NCI-H2196 (cell line): Measurements from ENCODE around the gene AHI1.

Experiments
- DNase-seq: peaks from one replicate; lab custom pipeline; 2025; ENCODE audit not compliant: unreplicated experiment; lab: John Stamatoyannopoulos, UW

Gene AHI1

GRCh38 chr6:135304883-135305282 is 192.7 kb downstream of the AHI1 start:
- no peak for DNase-seq

DNA sequence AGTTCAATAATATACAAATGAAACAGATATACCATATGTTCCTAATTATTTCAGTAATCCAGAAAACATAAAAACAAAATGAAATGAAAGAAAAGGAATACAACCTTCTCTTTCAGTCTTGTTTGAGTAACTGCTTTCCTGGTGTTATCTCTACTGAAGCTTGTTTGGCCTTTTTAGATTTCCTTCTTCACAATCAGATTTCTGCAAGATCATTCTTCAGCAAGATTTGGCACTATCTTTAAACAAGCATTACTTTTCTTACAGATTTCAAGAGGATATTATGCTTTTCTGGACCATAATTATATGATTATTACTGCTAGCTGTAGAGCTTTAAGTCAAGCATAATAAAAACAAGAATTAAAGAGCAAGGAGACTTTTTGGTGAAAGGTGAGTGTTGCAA is 196.2 kb downstream of the AHI1 start:
- DNase-seq = no peak

DNA sequence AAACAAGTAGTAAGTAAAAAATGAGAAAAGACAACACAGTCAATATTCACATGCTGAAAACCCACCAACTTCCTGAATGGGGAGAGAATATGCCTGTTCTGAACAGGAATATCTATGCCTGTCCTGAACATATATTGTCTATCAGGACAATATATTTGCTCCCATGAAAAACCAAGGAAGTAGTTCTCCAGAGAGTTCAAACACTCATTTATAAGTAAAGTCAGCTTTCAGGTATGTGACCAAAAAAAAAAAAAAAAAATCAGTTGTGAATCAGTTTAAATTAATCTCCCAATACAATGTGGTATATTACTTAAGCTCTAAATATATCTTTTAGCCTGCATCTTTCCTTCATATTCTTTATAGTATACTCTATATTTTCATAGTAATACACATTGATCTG is 197.0 kb downstream of the AHI1 start:
- no peak for DNase-seq

- DNase-seq = no peak
These were observed 198.3 kb downstream of the AHI1 start for GRCh38 chr6:135299256-135299655.

- no peak for DNase-seq
These were observed 199.1 kb downstream of the AHI1 start for GRCh38 chr6:135298455-135298854.

GRCh38 chr6:135296715-135297114 is 200.8 kb downstream of the AHI1 start:
- DNase-seq = no peak

DNA sequence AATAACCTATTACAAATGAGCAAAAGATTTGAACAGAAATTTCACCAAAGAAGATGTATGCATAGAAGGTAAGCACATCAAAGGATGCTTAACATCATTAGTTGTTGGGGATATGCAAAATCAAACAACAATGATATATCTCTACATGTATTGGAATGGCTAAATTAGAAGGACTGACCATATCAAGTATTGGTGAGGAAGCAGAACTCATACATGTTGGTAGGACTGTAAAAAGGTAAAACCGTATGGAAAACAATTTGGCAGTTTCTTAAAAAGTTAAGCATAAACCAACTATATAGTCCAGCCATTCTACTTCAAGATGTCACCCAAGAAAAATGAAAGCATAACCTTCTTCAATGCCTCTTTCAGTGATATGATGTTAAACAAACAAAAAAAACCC is 202.5 kb downstream of the AHI1 start:
- no peak for DNase-seq

- no peak for DNase-seq
These were observed 206.1 kb downstream of the AHI1 start for GRCh38 chr6:135291288-135292076.

DNA sequence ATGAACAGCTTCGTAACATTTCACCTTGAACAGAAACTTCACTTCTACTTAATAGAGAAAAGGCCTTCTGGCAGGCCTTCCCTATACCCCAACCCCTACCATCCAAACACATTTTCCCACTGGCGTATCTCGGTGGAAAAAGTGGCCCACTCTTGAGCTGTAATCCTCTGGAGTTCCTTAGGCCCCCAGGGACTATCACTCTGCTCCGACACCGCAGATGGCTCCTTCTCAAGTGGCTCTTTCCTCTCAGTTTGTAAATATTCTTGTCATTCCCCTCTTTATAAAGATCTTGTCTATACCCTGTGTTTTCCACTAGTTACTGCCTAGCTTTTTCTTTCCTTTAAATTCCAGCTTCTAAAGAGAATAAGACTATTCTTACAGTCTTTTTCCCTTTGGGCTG is 207.7 kb downstream of the AHI1 start:
- no peak for DNase-seq

DNA sequence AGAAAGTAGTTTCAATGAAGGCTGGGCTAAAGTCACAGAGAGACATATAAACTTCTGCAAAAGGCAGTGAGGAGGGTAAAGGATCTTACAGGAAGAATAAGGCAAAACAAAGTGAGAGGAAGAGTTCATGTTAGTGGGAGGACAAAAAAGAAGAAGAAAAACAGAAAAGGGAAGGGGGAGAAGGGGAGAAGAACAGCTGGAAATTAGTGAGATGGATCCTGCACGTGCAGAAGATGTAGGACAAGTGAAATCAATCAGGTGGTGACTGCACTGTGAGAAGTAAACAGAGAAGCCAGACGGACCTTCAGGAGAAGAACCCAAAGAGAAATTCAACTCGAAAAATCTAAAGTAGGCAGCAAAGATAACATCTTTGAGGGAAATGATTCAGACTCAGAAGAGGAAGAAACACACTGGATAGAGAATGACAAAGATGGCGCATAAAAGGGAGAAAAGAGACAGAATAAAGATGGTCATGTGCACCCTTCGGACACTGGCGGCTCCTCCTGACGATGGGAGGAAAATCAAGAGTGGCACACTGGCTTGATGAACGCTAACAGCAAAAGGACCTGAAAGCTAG is 210.5 kb downstream of the AHI1 start:
- no peak for DNase-seq

GRCh38 chr6:135285165-135285564 is 212.4 kb downstream of the AHI1 start:
- DNase-seq = no peak

DNA sequence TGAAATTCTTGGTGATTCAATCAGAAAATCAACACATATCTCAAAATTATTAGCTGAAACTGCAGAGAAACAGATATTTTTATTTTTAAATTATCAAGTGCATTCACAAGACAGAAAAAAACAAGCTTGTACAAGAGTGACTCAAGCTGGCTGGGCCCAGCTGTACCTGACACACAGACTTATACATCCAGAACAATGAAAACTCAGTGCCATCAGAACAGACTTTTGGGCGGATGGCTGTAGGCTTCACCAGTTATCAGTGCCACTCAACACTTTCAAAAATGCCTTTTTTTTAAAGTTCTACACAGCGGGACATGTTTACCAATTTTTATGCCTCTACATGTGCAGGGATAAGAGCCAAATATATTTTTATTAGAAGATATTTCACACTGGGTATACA is 213.6 kb downstream of the AHI1 start:
- DNase-seq = no peak

GRCh38 chr6:135282395-135282794 is 215.1 kb downstream of the AHI1 start:
- no peak for DNase-seq

DNA sequence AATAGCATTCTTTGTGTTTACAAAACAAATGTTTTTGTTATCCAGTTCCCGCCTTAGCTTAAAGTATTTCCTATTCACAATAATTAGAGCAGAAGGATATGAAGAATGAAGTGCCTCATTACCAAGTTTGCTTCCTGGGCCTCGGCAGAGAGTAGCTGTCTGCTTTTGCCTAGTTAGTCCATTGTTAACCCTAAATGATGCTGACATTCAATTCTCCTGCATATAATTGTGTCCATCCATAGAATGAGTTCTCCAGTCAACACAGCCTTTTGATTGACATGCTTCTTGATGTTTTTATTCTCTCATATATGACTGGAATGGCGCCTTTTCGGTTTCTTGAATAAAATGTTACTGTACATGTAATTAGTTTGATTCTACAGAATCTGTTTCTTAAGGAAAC is 215.6 kb downstream of the AHI1 start:
- DNase-seq = no peak

DNA sequence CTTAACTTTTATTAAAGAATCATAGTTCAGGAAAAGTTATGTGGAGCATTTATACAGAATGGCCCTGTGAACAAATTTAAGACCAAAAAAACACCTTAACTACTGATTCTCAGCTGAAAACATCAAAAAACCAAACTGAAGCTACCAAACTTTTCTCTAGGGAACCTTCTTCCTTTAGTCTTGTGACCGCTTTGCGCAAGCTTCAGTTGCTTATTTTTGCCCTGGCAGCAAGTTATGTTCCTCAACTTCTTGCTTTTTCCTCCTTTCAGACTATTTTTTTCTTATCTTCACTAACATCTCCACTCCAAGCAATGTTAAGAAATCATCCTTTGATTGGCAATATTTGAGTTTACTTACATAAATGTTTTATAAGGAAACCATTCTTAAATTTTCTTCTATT is 216.3 kb downstream of the AHI1 start:
- DNase-seq = no peak

GRCh38 chr6:135280375-135281136 is 217.0 kb downstream of the AHI1 start:
- no peak for DNase-seq

- DNase-seq = no peak
These were observed 220.1 kb downstream of the AHI1 start for GRCh38 chr6:135277422-135277821.

DNA sequence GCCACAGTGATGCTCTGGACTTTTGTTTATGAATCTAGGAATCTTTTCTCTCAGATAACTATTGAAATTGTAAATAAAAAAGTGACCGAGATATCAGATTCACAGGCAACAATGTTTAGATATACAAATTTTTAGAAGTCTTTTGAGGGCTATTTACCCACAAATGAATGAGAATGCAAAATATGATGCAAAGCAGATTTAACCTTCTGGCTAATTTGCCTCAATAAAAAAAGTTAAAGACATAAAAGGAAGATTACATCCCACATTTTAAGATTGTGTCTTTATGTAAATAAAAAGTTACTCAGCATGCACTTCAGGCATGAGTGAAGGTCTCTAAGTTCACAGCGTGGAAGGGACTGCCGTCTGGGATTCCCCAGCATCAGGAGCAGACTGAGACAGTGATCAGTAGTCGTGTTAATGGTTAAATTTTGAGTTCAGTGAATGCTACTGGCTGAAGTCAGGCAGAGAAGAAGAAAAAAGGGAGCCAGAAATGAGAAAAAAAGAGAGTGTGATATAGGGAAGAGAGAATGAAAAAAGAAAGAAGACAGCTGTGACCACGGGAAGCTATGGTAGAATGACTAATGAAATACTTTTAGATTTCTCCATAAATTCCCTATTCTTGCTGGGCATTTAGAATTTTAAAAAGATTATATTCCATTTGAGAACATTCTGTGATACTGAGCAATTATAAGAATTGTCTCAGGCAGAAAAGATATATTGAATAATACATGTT is 222.8 kb downstream of the AHI1 start:
- DNase-seq = no peak

DNA sequence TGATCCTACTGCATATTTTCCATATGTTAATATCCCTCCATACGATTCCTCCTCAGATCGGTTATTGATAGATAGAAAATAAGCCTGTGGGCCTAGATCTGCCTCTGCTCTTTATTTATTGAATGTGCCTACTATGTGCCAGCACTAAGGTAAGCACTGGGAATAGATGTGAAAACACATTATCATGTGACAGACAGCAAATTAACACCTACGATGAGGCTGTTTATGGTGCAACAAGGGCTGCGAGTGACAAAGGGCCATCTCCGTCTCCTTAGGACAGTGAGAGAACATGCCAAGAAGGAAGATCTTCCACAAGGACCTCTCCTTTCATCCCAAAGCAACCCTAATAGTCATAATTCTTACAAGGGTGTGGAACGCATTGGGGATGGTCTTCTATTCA is 225.9 kb downstream of the AHI1 start:
- DNase-seq = no peak

GRCh38 chr6:135270676-135271536 is 226.6 kb downstream of the AHI1 start:
- DNase-seq = peak; percentile 30

GRCh38 chr6:135269481-135269891 is 228.1 kb downstream of the AHI1 start:
- DNase-seq = no peak
